Tibial nerve (tissue), 3 donors: ENCODE measurements around the gene CCDC57.

Source experiments
- EP300 ChIP-seq, 2 donors: sonication (generic); formaldehyde crosslinking; IDR thresholded peaks; one replicate each; pipeline ENCODE4 v1.6.1; 2017; ENCODE audit warnings: antibody characterized with exemption in 2 of 2, mild to moderate bottlenecking in 1 of 2
- POLR2A ChIP-seq, 2 donors: fragments of 450-650 bp; IDR thresholded peaks; one replicate each; pipeline ENCODE4 v1.6.1; 2017; ENCODE audit warnings: antibody characterized with exemption in 2 of 2, mild to moderate bottlenecking in 2 of 2, moderate library complexity in 2 of 2

DNA sequence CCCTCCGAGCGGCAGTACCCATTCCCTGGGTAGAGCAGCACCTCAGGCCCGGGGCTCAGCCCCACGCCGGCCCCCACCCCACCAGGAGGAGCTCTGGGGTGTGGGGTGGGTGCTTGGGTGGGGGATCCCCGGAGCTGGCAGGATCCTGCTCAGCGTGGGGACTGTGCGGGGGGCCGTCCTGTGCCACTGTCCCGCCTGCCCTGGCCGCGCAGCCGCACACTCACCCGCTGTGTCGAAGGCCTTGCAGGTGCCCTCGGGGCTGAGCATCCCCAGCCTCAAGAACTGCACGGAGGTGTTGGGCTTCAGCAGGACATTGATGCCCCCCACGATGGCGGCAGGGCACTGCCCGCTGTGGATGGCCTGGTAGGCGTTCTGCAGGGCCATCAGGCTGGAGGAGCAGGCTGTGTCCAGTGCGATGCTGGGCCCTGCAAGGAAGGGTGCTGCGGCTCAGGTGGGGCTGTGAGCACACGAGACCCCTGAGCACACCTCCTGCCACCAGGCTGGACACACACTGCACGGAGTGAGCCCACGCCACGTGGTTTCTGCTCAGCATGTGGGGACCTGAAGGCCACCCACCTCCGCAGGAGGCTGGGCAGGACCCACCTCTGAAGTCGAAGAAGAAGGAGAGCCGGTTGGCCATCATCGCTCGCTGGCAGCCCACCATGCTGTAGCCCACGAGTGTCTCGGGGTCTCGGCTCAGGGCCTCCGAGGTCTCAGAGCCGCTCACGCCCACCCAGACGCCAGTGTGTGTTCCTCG lies 119.5 kb downstream of the CCDC57 start:
- TF ChIP-seq EP300 (IDR thresholded peaks at IDR 0.05) (no peak), POLR2A (IDR thresholded peaks at IDR 0.05) (no peak)
